GM20000 (cell line): ENCODE results near the gene DAB1.

Experiments used
- DNase-seq: peaks from one replicate; pipeline ENCODE4 v3.0.0; 2012; ENCODE audit warnings: low spot score
- TF ChIP-seq, protein P1 (sequence below): IDR thresholded peaks from 2 replicates; pipeline ENCODE4 v1.5.1; 2012; ENCODE audit warnings: mild to moderate bottlenecking, control low read depth; ENCODE audit errors: extremely low read depth, missing control alignments

DAB1 gene

DNA sequence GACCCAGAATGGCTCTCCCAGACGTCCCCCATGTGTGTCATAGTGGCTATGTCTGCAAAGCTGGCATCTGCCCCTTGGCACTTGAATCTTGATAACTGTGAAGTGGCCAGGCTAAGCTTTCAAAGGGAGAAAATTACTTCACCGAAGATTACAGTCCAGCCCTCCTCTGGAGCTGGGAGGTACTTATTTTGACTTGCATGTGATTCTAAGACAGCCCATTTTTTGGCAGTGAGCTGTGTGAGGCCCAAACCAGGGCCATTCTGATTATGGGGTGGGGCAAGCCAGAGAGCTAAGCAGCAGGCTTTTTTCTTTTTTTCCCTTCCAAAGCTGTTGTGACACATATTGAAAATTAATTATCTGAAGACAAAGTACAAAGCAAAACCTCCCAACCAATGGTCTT is 415.9 kb downstream of the DAB1 start:
- DNase-seq: no peak
- TF ChIP-seq, protein P1, sequence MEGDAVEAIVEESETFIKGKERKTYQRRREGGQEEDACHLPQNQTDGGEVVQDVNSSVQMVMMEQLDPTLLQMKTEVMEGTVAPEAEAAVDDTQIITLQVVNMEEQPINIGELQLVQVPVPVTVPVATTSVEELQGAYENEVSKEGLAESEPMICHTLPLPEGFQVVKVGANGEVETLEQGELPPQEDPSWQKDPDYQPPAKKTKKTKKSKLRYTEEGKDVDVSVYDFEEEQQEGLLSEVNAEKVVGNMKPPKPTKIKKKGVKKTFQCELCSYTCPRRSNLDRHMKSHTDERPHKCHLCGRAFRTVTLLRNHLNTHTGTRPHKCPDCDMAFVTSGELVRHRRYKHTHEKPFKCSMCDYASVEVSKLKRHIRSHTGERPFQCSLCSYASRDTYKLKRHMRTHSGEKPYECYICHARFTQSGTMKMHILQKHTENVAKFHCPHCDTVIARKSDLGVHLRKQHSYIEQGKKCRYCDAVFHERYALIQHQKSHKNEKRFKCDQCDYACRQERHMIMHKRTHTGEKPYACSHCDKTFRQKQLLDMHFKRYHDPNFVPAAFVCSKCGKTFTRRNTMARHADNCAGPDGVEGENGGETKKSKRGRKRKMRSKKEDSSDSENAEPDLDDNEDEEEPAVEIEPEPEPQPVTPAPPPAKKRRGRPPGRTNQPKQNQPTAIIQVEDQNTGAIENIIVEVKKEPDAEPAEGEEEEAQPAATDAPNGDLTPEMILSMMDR: no peak

DNA sequence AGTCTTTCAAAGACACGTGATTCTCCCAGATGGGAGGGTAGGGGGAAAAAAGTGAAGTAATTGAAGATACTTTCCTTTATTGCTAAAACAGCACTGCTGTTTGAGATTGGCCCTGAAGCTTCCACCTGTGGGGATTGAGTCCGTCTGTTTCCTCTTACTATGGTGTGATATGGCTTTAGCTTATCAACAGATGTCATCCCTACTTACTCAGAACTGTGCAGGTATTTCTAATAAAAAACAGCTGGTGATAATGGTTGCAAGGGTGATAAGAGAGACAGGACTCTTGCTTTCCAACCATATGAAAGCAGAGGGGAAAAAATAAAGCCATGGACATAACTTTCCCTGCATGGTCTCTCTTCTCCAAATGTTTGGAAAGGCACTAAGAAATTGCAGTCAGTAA is 416.4 kb downstream of the DAB1 start:
- no peak for DNase-seq
- TF ChIP-seq, protein P1: no peak

DNA sequence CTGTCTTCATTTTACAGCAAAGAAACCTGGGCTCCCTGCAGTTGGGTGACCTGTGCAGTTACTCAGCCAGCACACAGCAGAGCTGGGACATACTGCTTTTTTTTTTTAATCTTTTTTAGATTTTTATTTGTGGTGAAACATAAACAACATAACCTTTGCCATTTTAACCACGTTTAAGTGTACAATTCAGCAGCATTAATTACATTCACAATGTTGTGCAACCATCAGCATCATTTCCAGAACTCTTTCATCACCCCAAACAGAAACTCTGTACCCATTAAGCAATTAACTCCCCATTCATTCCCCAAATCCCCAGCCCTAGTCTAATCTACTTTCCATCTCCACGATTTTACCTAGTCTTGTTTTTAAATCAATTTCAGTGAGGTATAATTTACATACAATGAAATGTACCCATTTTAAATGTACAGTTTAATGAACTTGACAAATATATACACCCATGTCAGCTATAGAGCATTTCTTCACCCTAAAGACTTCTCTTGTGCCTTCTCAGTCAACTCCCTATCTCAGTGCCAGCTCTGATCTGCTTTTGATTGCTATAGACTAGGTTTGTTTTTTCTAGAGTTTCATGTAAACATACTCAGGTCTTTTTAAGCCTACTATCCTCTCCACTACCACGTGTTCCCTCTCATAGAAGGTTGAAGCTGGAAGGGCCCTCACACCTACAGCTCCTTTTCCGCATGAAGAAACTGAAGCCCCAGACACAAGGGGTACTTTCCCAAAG is 420.3 kb downstream of the DAB1 start:
- TF ChIP-seq, protein P1: no peak
- DNase-seq: no peak

DNA sequence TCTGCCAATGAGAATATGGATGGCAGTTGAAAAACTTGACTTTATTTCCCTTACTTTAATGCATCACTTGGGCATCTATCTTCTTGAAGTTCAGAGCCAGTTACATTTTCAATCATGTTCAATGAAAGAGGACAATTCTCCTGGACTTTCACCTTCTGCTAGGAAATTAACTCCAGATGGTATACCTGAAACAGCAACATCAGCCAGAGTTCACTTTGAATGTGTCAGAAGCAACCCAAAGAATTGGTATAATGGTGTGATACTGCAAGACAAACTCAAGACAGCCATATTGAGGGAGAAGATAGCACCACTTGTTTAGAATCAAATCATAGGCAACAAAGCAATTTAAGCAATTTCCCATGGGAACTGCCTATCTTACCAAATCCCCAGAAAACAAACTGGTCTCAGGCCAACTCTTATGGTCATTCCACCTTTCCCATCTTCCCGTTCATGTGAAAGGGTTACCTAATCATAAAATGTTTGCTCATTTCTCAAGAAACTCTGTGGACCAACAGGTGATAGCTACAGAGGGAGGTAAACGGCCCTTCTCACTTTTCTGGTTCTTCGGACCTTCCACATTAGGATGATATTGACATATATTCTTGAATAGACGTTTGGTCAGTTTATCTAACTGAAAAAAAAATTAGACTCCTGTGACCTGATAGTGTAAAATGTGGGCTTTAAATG is 428.3 kb downstream of the DAB1 start:
- TF ChIP-seq, protein P1: no peak
- DNase-seq: no peak

DNA sequence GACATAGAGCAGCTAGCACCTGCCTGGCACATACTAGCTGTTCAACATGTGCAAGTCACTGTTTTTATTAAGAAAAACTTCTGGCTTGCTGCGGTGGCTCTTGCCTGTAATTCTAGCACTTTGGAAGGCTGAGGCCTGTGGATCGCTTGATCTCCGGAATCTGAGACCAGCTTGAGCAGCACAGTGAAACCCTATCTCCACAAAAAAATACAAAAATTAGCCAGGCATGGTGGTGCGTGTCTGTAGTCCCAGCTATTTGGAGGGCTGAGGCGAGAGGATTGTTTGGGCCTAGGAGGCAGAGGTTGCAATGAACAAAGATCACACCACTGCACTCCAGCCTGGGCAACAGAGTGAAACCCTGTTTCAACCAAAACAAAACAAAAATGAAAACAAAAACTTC is 430.4 kb downstream of the DAB1 start:
- DNase-seq: no peak
- TF ChIP-seq, protein P1: no peak

DNA sequence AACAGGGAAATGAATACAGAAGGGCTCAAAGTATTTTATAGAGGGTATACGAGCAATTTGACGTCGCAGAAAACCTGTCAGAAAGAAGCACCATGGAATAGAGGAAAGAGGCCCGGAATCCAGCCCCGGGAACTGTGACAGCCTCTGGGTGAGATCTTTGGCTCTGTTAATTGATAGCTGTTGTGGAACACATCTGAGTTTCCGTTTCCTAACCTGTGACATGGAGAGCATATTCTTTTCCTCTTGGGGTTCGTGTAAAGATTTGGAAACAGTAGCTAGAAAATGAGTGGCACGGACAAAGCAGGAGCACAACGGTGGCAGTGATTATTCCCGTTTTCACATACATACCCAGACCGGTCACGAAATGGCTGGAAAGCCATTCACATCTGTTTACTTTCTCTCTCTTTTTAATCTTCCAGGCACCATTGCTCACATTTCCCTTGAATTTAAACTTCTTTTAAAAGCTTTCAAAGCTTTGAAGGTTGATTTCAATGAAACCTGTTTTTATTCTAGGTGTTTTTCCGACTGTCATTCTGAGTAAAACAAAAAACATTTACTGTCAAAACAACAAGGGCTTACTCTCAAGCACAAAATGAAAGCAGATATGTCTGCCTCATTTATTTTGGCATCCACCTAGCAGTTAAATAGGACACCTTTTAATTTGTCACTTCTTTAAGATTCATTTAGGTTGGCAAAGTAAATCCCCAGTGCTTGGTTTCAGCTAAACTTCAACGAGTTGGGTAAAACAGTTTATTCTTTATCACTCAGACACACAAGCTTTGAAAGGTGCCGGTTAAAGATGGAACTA is 431.3 kb downstream of the DAB1 start:
- TF ChIP-seq, protein P1: no peak
- DNase-seq: no peak

DNA sequence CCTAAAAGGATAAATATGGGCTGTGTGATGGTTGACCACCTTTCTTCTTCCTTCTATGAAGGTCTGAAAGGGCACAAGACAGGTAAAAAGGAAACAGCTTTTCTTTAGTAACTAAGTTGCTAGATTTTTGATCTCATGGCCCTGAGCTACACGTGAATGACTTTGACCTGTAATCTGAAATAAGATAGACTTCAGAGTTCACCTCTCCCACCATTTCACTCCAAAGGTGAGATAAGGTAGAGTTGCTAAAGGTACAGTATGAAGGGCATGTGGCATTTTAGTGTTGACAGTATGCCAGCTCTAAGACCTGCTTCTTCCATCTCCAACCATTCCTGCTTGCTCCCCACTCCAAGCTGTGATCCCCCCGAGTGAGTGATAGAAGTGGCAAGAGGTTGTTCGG is 432.3 kb downstream of the DAB1 start:
- TF ChIP-seq, protein P1: no peak
- DNase-seq: no peak
